Psoas muscle (tissue), 8 donors: ENCODE measurements around the gene C1orf74. TPM values are rescaled to one million over a fixed set of nuclear protein-coding genes. Genes with fewer than 3 reads are reported as not detected.
A peak's percentile ranks its signal among the peaks of the same experiment; 100 is the strongest.

Source experiments
- ATAC-seq, 4 donors: fragments of 200-7000 bp; cut with Tn5 transposase; one replicate each; pipeline ENCODE4 v1.9.1; 2020; ENCODE audit warnings: moderate library complexity in 3 of 4, mild to moderate bottlenecking in 2 of 4
- DNase-seq, 2 donors: peaks; one replicate each; pipeline ENCODE4 v3.0.0-alpha.2; 2020
- H3K27ac ChIP-seq: fragments of 200-600 bp; one replicate; pipeline ENCODE4 v1.8.0; 2022
- H3K27me3 ChIP-seq, 3 donors: fragments of 200-600 bp in 1 of 3; one replicate each; pipeline versions ENCODE4 v1.6.1 to v1.8.0; 2013 to 2022; ENCODE audit warnings: low read length in 2 of 3, mild to moderate bottlenecking in 2 of 3, moderate library complexity in 1 of 3; ENCODE audit not compliant: insufficient read depth in 3 of 3
- H3K36me3 ChIP-seq, 2 donors: fragments of 200-600 bp in 1 of 2; one replicate each; pipeline versions ENCODE4 v1.6.1 to v1.8.0; 2013 to 2022; ENCODE audit warnings: low read depth in 1 of 2, mild to moderate bottlenecking in 1 of 2, moderate library complexity in 1 of 2; ENCODE audit not compliant: insufficient read depth in 1 of 2
- H3K4me1 ChIP-seq: fragments of 200-600 bp; one replicate; pipeline ENCODE4 v1.8.0; 2022
- H3K4me3 ChIP-seq: fragments of 200-600 bp; one replicate; pipeline ENCODE4 v1.8.0; 2022; ENCODE audit warnings: mild to moderate bottlenecking
- H3K9me3 ChIP-seq: fragments of 200-600 bp; one replicate; pipeline ENCODE4 v1.8.0; 2022
- CTCF ChIP-seq: fragments of 200-600 bp; IDR thresholded peaks from one replicate; pipeline ENCODE4 v1.8.0; 2022; ENCODE audit warnings: antibody characterized with exemption
- WGBS, 3 donors: extraction: QIAGEN DNeasy Blood & Tissue Kit; methylation state at CpG; one replicate each; pipeline versions ENCODE4 v1.1.6 to v1.1.7; 2013; 5-methylcytosine and 5-hydroxymethylcytosine counted together
- intact Hi-C, 2 donors: fragments of 100-400 bp; cut with DNase I; formaldehyde crosslinking; loops; one replicate each; pipeline versions ENCODE4 v1.11.0 to v1.14.2; 2022
- polyA plus RNA-seq, 3 donors: library from polyadenylated mRNA; stranded (reverse); fragments of 200-250 nt; gene quantifications; one replicate each; pipeline ENCODE4 v1.2.3, GENCODE V29; 2013
- total RNA-seq, 4 donors: library from RNA; stranded (reverse); fragmentation: NEBNext Ultra II Directional in 2 of 4; extraction: Animal tissue kit (Norgen Biotek cat#: 25700) in 2 of 4; gene quantifications; one replicate each; pipeline versions ENCODE4 v1.2.1 to v1.2.4, GENCODE V29; 2021 to 2023
- donor health status: healthy with polysubstance abuse.
- donor health status: DM: no; HTN: no; CAD: no; lungs with moderate emphysema.
- donor health status: Bipolar disorder and iron deficiency.
- donor health status: healthy.
- donor health status: DM: yes; HTN: yes; CAD: no.
- donor health status: DM: no; HTN: no; CAD: no.
- donor health status: DM: no; HTN: no; CAD: no.
- donor health status: DM: yes; HTN: yes; CAD: no.

C1orf74 gene
- total and polyA plus RNA-seq, 7 donors = 0.45 to 1.8 (median 1.2) TPM

- ATAC-seq (peak in 2 of 4 donors; percentile 23 to 33), DNase-seq (no peak)
- H3K9me3 ChIP-seq = no peaks in the 10 kb centered on the region
- H3K4me3 ChIP-seq = no peak within 1 kb of the TSS
- no peaks in the 10 kb centered on the region for H3K36me3 ChIP-seq
- WGBS, 3 donors = 74 to 81% (median 78%) methylated on average over 10 of the region's 10 CpGs
- H3K27ac ChIP-seq = no peak within 1 kb of the TSS
- intact Hi-C loops = no loop called here
- H3K4me1 ChIP-seq = no peaks in the 10 kb centered on the region
- no peaks in the 10 kb centered on the region for H3K27me3 ChIP-seq
- no peak for TF ChIP-seq CTCF
These were observed 28.3 kb downstream of the C1orf74 start, which contains the start of gene TRAF3IP3 for GRCh38 chr1:209755926-209756614. Gene TRAF3IP3, plus strand, starts transcription at chr1:209756053. Its CDS starts 3,987 bp downstream, at chr1:209760040.

- H3K27ac ChIP-seq = no peak overlapping the region
- H3K4me1 ChIP-seq = no peaks in the 10 kb centered on the region
- H3K36me3 ChIP-seq = no peaks in the 10 kb centered on the region
- DNase-seq (no peak), ATAC-seq (no peak)
- TF ChIP-seq CTCF = no peak
- H3K9me3 ChIP-seq = no peaks in the 10 kb centered on the region
- WGBS, 3 donors = 79 to 91% (median 83%) methylated on average over 1 of the region's 1 CpG
- intact Hi-C loops = no loop called here
- H3K27me3 ChIP-seq = no peaks in the 10 kb centered on the region
- H3K4me3 ChIP-seq = no peak overlapping the region
These were observed 29.1 kb downstream of the C1orf74 start for GRCh38 chr1:209755256-209755655.

DNA sequence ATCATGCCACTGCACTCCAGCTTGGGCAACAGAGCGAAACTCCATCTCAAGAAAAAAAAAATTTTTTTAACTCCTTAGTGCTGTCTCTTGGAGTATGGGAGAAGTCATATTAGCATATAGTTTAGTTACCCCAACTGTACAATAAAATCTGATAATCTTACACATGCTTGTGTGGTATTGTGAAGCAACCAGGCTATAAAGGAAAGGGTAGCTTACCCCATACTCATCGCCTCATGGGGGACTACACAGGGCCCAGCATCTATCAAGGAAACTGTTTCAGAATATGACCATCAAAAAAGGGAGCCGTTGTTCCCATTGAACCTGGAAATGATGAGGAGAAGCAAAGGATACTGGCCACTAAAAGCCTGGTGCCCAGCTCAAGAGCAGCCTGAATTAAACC, 31.5 kb downstream of the C1orf74 start:
- Histone ChIP-seq H3K9me3 (no peaks in the 10 kb centered on the region), H3K27me3 (no peaks in the 10 kb centered on the region), H3K4me1 (no peaks in the 10 kb centered on the region), H3K36me3 (no peaks in the 10 kb centered on the region), H3K4me3 (no peak overlapping the region), H3K27ac (no peak overlapping the region)
- ATAC-seq = no peak
- TF ChIP-seq CTCF = no peak
- WGBS, 3 donors = 86 to 92% (median 90%) methylated on average over 3 of the region's 3 CpGs
- DNase-seq = no peak
- intact Hi-C loops = no loop called here

DNA sequence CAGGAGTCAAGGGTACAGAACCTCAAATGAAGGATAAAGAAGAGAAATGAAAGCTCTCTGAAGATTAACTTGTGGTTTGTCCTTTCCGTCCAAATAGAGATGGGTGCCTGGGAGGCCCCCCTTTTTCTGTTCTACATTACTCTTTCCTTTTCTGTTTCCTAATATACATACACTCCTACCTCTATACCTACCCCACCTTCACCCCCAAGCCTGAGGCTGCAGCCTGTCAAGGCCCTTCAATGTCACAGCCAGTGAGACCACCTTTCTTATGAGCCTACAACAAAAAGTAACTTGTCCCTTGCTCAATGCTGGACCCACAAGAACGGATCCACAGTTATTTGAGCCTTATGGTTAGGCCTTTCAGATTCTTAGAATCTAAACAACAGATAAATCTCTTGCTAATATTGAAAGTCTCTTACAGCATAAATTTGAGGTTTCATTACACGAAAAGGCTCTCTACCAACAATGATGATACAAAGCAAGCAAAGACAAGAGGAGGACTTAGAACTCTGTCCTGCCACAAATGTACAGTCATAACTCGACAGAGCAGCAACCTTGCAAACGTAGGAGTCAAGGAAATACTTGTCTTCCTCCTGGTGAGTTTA, 32.6 kb downstream of the C1orf74 start:
- Histone ChIP-seq H3K27ac (no peak overlapping the region), H3K9me3 (no peaks in the 10 kb centered on the region), H3K27me3 (no peaks in the 10 kb centered on the region), H3K4me3 (no peak overlapping the region), H3K36me3 (no peaks in the 10 kb centered on the region), H3K4me1 (no peaks in the 10 kb centered on the region)
- WGBS, 3 donors = 59 to 84% (median 60%) methylated on average over 5 of the region's 5 CpGs
- DNase-seq = no peak
- intact Hi-C loops = no loop called here
- TF ChIP-seq CTCF = no peak
- ATAC-seq = no peak
